Small intestine (tissue), 7 donors: ENCODE measurements around the gene FBXO15. TPM values are rescaled to one million over a fixed set of nuclear protein-coding genes. Genes with fewer than 3 reads are reported as not detected.

Experiments
- DNase-seq, 2 donors: peaks; one replicate each; pipeline versions ENCODE4 v3.0.0 to v3.0.0-alpha.2; 2013
- FAIRE-seq: peaks from 2 replicates; lab custom pipeline; 2012; peaks lifted over from hg19 to GRCh38; lab: Jason Lieb, UNC
- H3K27ac ChIP-seq, 3 donors: one replicate each; pipeline ENCODE4 v1.5.1; 2013; ENCODE audit warnings: low read length in 2 of 3, mild to moderate bottlenecking in 2 of 3, control low read depth in 1 of 3, inconsistent platforms in 1 of 3, low read depth in 1 of 3, moderate library complexity in 1 of 3
- H3K27me3 ChIP-seq, 3 donors: one replicate each; pipeline ENCODE4 v1.6.1; 2013; ENCODE audit warnings: low read length in 3 of 3, inconsistent platforms in 1 of 3; ENCODE audit not compliant: control insufficient read depth in 3 of 3, insufficient read depth in 3 of 3
- H3K36me3 ChIP-seq, 3 donors: one replicate each; pipeline ENCODE4 v1.6.1; 2013; ENCODE audit warnings: low read length in 3 of 3, inconsistent platforms in 1 of 3, low read depth in 1 of 3, mild to moderate bottlenecking in 1 of 3, moderate library complexity in 1 of 3; ENCODE audit not compliant: control insufficient read depth in 3 of 3, insufficient read depth in 2 of 3
- H3K4me1 ChIP-seq, 3 donors: one replicate each; pipeline ENCODE4 v1.6.1; 2013; ENCODE audit warnings: low read length in 2 of 3, inconsistent platforms in 1 of 3, low read depth in 1 of 3, mild to moderate bottlenecking in 1 of 3, moderate library complexity in 1 of 3; ENCODE audit not compliant: control insufficient read depth in 3 of 3, insufficient read depth in 2 of 3
- H3K4me3 ChIP-seq, 3 donors: one replicate each; pipeline ENCODE4 v1.5.1; 2013; ENCODE audit warnings: low read length in 3 of 3, control low read depth in 1 of 3, inconsistent platforms in 1 of 3, low read depth in 1 of 3, mild to moderate bottlenecking in 1 of 3, moderate library complexity in 1 of 3
- H3K9me3 ChIP-seq, 2 donors: one replicate each; pipeline ENCODE4 v1.6.1; 2013; ENCODE audit warnings: low read depth in 1 of 2, low read length in 1 of 2; ENCODE audit not compliant: control insufficient read depth in 2 of 2, insufficient read depth in 1 of 2
- WGBS, 3 donors: extraction: QIAGEN DNeasy Blood & Tissue Kit; methylation state at CpG; one replicate each; pipeline ENCODE4 v1.1.7; 2013; 5-methylcytosine and 5-hydroxymethylcytosine counted together
- polyA plus RNA-seq, 4 donors: library from polyadenylated mRNA; stranded (reverse) in 3 of 4; unstranded in 1 of 4; fragments of 200-250 nt in 3 of 4; fragments of 120-200 nt in 1 of 4; gene quantifications; one replicate each; pipeline versions ENCODE4 v1.2.1 to v1.2.3, GENCODE V29; 2013
- donor health status: healthy with polysubstance abuse.
- donor health status: control.
- donor health status: control.
- donor health status: Bipolar disorder and iron deficiency.
- donor health status: healthy.

FBXO15 gene
- polyA plus RNA-seq, 4 donors, result 0.28 to 0.83 TPM; not detected in 2

GRCh38 chr18:74171910-74172606 is 24.4 kb upstream of the FBXO15 start:
- 10 to 46% (median 22%) methylated on average over 11 to 12 of the region's 12 CpGs for WGBS, 3 donors
- Histone ChIP-seq H3K9me3 (no peaks in the 10 kb centered on the region), H3K27ac (peak overlapping the region in 1 of 3 donors; percentile 34), H3K27me3 (peaks cover 0 to 6% (median 0%) of the 10 kb centered on the region in 3 donors), H3K4me3 (peak overlapping the region in 1 of 3 donors; percentile 50), H3K36me3 (no peaks in the 10 kb centered on the region), H3K4me1 (peaks cover 0 to 2% (median 0%) of the 10 kb centered on the region in 3 donors)
- DNase-seq, result peak; percentile 35 to 66
- no peak for FAIRE-seq

- DNase-seq (peak; percentile 6 to 27), FAIRE-seq (no peak)
- H3K27ac ChIP-seq, result no peak overlapping the region
- H3K4me3 ChIP-seq, result no peak overlapping the region
- peaks cover 3 to 5% (median 3%) of the 10 kb centered on the region in 3 donors for H3K36me3 ChIP-seq
- H3K4me1 ChIP-seq, result no peaks in the 10 kb centered on the region
- WGBS, 3 donors, result 16 to 45% (median 26%) methylated on average over 7 of the region's 7 CpGs
- no peaks in the 10 kb centered on the region for H3K9me3 ChIP-seq
- no peaks in the 10 kb centered on the region for H3K27me3 ChIP-seq
Measured at GRCh38 chr18:74166386-74166785, 18.8 kb upstream of the FBXO15 start.

- DNase-seq, result no peak
- no peak overlapping the region for H3K27ac ChIP-seq
- no peak for FAIRE-seq
Measured at GRCh38 chr18:74163019-74163660, 15.5 kb upstream of the FBXO15 start.

GRCh38 chr18:74155276-74155675 is 7.6 kb upstream of the FBXO15 start:
- Histone ChIP-seq H3K9me3 (no peaks in the 10 kb centered on the region), H3K4me3 (no peak overlapping the region), H3K4me1 (peaks cover 0 to 4% (median 2%) of the 10 kb centered on the region in 3 donors), H3K27ac (no peak overlapping the region), H3K36me3 (peaks cover 6 to 52% (median 6%) of the 10 kb centered on the region in 3 donors), H3K27me3 (no peaks in the 10 kb centered on the region)
- DNase-seq (no peak), FAIRE-seq (no peak)
- 88 to 90% (median 89%) methylated on average over 4 of the region's 4 CpGs for WGBS, 3 donors

More at GRCh38 chr18:74163019-74163660, 15.5 kb upstream of the FBXO15 start:
- Histone ChIP-seq H3K4me1 (no peaks in the 10 kb centered on the region), H3K36me3 (peaks cover 5 to 21% (median 8%) of the 10 kb centered on the region in 3 donors), H3K9me3 (no peaks in the 10 kb centered on the region), H3K4me3 (no peak overlapping the region), H3K27me3 (no peaks in the 10 kb centered on the region)
- WGBS, 3 donors, result 74 to 86% (median 81%) methylated on average over 11 of the region's 11 CpGs

GRCh38 chr18:74154716-74155115 is 7.1 kb upstream of the FBXO15 start:
- peak overlapping the region in 1 of 3 donors; percentile 30 for H3K27ac ChIP-seq
- 88 to 91% (median 90%) methylated on average over 4 of the region's 4 CpGs for WGBS, 3 donors
- H3K36me3 ChIP-seq, result peaks cover 5 to 47% (median 6%) of the 10 kb centered on the region in 3 donors
- H3K9me3 ChIP-seq, result no peaks in the 10 kb centered on the region
- H3K27me3 ChIP-seq, result no peaks in the 10 kb centered on the region
- peaks cover 3 to 6% (median 4%) of the 10 kb centered on the region in 3 donors for H3K4me1 ChIP-seq
- H3K4me3 ChIP-seq, result no peak overlapping the region
- no peak for DNase-seq
- FAIRE-seq, result no peak

GRCh38 chr18:74153793-74154192 is 6.2 kb upstream of the FBXO15 start:
- no peaks in the 10 kb centered on the region for H3K9me3 ChIP-seq
- WGBS, 3 donors, result 94 to 97% (median 95%) methylated on average over 4 of the region's 4 CpGs
- peaks cover 4 to 43% (median 6%) of the 10 kb centered on the region in 3 donors for H3K36me3 ChIP-seq

GRCh38 chr18:74153377-74153776 is 5.7 kb upstream of the FBXO15 start:
- Histone ChIP-seq H3K4me3 (no peak overlapping the region), H3K4me1 (peaks cover 4 to 9% (median 5%) of the 10 kb centered on the region in 3 donors), H3K27me3 (no peaks in the 10 kb centered on the region), H3K36me3 (peaks cover 4 to 43% (median 6%) of the 10 kb centered on the region in 3 donors), H3K27ac (no peak overlapping the region), H3K9me3 (no peaks in the 10 kb centered on the region)
- FAIRE-seq (no peak), DNase-seq (no peak)
- 83 to 92% (median 90%) methylated on average over 4 of the region's 4 CpGs for WGBS, 3 donors

More at GRCh38 chr18:74153793-74154192, 6.2 kb upstream of the FBXO15 start:
- Histone ChIP-seq H3K4me1 (peaks cover 4 to 9% (median 5%) of the 10 kb centered on the region in 3 donors), H3K27ac (no peak overlapping the region), H3K4me3 (no peak overlapping the region), H3K27me3 (no peaks in the 10 kb centered on the region)
- FAIRE-seq (no peak), DNase-seq (no peak)

- Histone ChIP-seq H3K36me3 (peaks cover 4 to 38% (median 4%) of the 10 kb centered on the region in 3 donors), H3K27me3 (no peaks in the 10 kb centered on the region), H3K4me1 (peaks cover 4 to 9% (median 5%) of the 10 kb centered on the region in 3 donors), H3K9me3 (no peaks in the 10 kb centered on the region), H3K27ac (no peak overlapping the region), H3K4me3 (no peak overlapping the region)
- 88 to 97% (median 93%) methylated on average over 2 of the region's 2 CpGs for WGBS, 3 donors
- DNase-seq (no peak), FAIRE-seq (no peak)
Measured at GRCh38 chr18:74152857-74153256, 5.2 kb upstream of the FBXO15 start.
